Mesenchymal stem cell (in vitro differentiated cells and primary cell): ENCODE measurements around the gene BRS3. TPM values are rescaled to one million over a fixed set of nuclear protein-coding genes. Genes with fewer than 3 reads are reported as not detected.
"Not testable (repeated sequence)": the region's sequence is repeated elsewhere in the genome, so short reads cannot be mapped to it uniquely, and the experiment has no call there.

ENCODE experiments used
- DNase-seq: peaks from one replicate; pipeline ENCODE4 v3.0.0-alpha.2; 2013
- H2AFZ ChIP-seq: one replicate; pipeline ENCODE4 v1.6.1; 2013; ENCODE audit warnings: low read depth, mild to moderate bottlenecking, control low read depth, inconsistent platforms, low read length, moderate library complexity
- H2AK5ac ChIP-seq: 2 replicates; pipeline ENCODE4 v1.6.1; 2013; ENCODE audit warnings: low read length, moderate library complexity, mild to moderate bottlenecking, inconsistent platforms; ENCODE audit not compliant: severe bottlenecking
- H2BK120ac ChIP-seq: one replicate; pipeline ENCODE4 v1.6.1; 2013; ENCODE audit warnings: low read depth, mild to moderate bottlenecking, inconsistent platforms, low read length, moderate library complexity
- H2BK12ac ChIP-seq, 2 experiments: one replicate each; pipeline ENCODE4 v1.6.1; 2013; ENCODE audit warnings: inconsistent platforms in 2 of 2, low read length in 2 of 2, mild to moderate bottlenecking in 2 of 2, moderate library complexity in 2 of 2, control low read depth in 1 of 2
- H2BK15ac ChIP-seq: one replicate; pipeline ENCODE4 v1.6.1; 2013; ENCODE audit warnings: mild to moderate bottlenecking, low read depth, inconsistent platforms; ENCODE audit not compliant: poor library complexity, severe bottlenecking
- H2BK5ac ChIP-seq: 2 replicates; pipeline ENCODE4 v1.6.1; 2013; ENCODE audit warnings: low read depth, mild to moderate bottlenecking, low read length, control low read depth, inconsistent platforms; ENCODE audit not compliant: poor library complexity, severe bottlenecking
- H3K14ac ChIP-seq, 2 experiments: one replicate each; pipeline ENCODE4 v1.6.1; 2013; ENCODE audit warnings: inconsistent platforms in 2 of 2, low read length in 2 of 2, control low read depth in 1 of 2, mild to moderate bottlenecking in 1 of 2, moderate library complexity in 1 of 2
- H3K18ac ChIP-seq, 2 experiments: one replicate each; pipeline ENCODE4 v1.6.1; 2013; ENCODE audit warnings: inconsistent platforms in 2 of 2, low read length in 2 of 2, control low read depth in 1 of 2, low read depth in 1 of 2, mild to moderate bottlenecking in 1 of 2
- H3K23ac ChIP-seq, 2 experiments: one replicate each; pipeline ENCODE4 v1.6.1; 2013; ENCODE audit warnings: inconsistent platforms in 2 of 2, low read length in 2 of 2, mild to moderate bottlenecking in 2 of 2, moderate library complexity in 2 of 2, control low read depth in 1 of 2
- H3K27ac ChIP-seq: 2 replicates; pipeline ENCODE4 v1.5.1; 2013; ENCODE audit warnings: mild to moderate bottlenecking, moderate library complexity, low read length, control low read depth, inconsistent platforms; ENCODE audit not compliant: poor library complexity, severe bottlenecking
- H3K27me3 ChIP-seq, 2 experiments: 2 replicates each; pipeline versions ENCODE4 v1.6.1 to v1.7.0; 2013; ENCODE audit warnings: low read length in 2 of 2, mild to moderate bottlenecking in 2 of 2, moderate library complexity in 2 of 2, control low read depth in 1 of 2, inconsistent platforms in 1 of 2; ENCODE audit not compliant: control insufficient read depth in 1 of 2, insufficient read depth in 1 of 2
- H3K36me3 ChIP-seq, 2 experiments: 2 replicates each; pipeline versions ENCODE4 v1.6.1 to v1.7.0; 2013; ENCODE audit warnings: low read length in 2 of 2, control low read depth in 1 of 2, inconsistent platforms in 1 of 2, low read depth in 1 of 2, mild to moderate bottlenecking in 1 of 2; ENCODE audit not compliant: insufficient read depth in 2 of 2, control insufficient read depth in 1 of 2
- H3K4ac ChIP-seq, 2 experiments: one replicate each; pipeline ENCODE4 v1.6.1; 2013; ENCODE audit warnings: inconsistent platforms in 2 of 2, low read length in 2 of 2, mild to moderate bottlenecking in 2 of 2, moderate library complexity in 2 of 2, control low read depth in 1 of 2, low read depth in 1 of 2
- H3K4me1 ChIP-seq: 2 replicates; pipeline ENCODE4 v1.6.1; 2013; ENCODE audit warnings: low read depth, low read length, control low read depth; ENCODE audit not compliant: control insufficient read depth, insufficient read depth
- H3K4me2 ChIP-seq: 2 replicates; pipeline ENCODE4 v1.6.1; 2013; ENCODE audit warnings: low read length, mild to moderate bottlenecking, inconsistent platforms; ENCODE audit not compliant: poor library complexity, severe bottlenecking
- H3K4me3 ChIP-seq, 2 experiments: 2 replicates each; pipeline versions ENCODE4 v1.5.1 to v1.7.0; 2013; ENCODE audit warnings: low read length in 2 of 2, mild to moderate bottlenecking in 2 of 2, control low read depth in 1 of 2, low read depth in 1 of 2; ENCODE audit not compliant: insufficient read depth in 1 of 2
- H3K79me1 ChIP-seq: replicated peaks from 2 replicates; pipeline ENCODE4 v1.6.1; 2013; ENCODE audit warnings: mild to moderate bottlenecking, control low read depth, low read length, inconsistent platforms; ENCODE audit not compliant: poor library complexity, severe bottlenecking
- H3K9ac ChIP-seq: 2 replicates; pipeline ENCODE4 v1.7.0; 2013; ENCODE audit warnings: mild to moderate bottlenecking, low read length, moderate library complexity
- H3K9me3 ChIP-seq: 2 replicates; pipeline ENCODE4 v1.7.0; 2013; ENCODE audit warnings: mild to moderate bottlenecking, low read length; ENCODE audit not compliant: control insufficient read depth
- H4K8ac ChIP-seq: one replicate; pipeline ENCODE4 v1.6.1; 2013; ENCODE audit warnings: inconsistent platforms, mild to moderate bottlenecking, low read length, moderate library complexity
- H4K91ac ChIP-seq: one replicate; pipeline ENCODE4 v1.6.1; 2013; ENCODE audit warnings: mild to moderate bottlenecking, low read length, inconsistent platforms
- WGBS: methylation state at CpG from one replicate; pipeline ENCODE4 v1.1.7; 2013; ENCODE audit warnings: mixed read lengths; 5-methylcytosine and 5-hydroxymethylcytosine counted together
- polyA plus RNA-seq, 2 experiments: library from polyadenylated mRNA; stranded (reverse); fragments of 200-250 nt; gene quantifications; one replicate each; pipeline ENCODE4 v1.2.3, GENCODE V29; 2013

Gene BRS3
- not detected for polyA plus RNA-seq (2013, experiment 1 of 2)
- polyA plus RNA-seq (2013, experiment 2 of 2): not detected

DNA sequence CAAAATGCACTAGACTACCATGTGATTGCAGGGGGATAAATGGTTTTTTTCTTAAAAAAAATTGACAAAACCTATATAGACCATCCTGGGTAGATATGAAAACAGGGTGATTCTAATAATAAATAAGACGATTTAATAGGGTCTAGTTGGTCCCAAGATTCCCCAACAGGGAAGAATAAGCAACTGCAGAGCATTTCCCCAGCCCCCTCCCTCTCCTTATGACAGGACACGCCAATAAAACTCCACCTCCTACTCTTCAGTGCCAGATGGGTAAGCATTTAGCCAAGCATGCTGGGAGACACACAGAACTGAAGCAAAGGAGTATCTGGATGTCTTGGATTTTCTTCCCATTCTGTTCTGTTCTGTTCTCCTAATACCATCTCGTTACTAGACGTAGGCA lies at the start of gene BRS3:
TSS of gene BRS3 (plus strand) at position 301 of the 400 bp plus-strand sequence. CDS start 168 bp downstream, outside the sequence.
- no peaks in the 10 kb centered on the region for H3K36me3 ChIP-seq
- 100% methylated on average over 2 of the region's 4 CpGs for WGBS
- H3K23ac ChIP-seq: no peak within 1 kb of the TSS
- H2BK5ac ChIP-seq: no peak within 1 kb of the TSS
- no peak within 1 kb of the TSS for H3K18ac ChIP-seq
- no peak within 1 kb of the TSS for H3K4me2 ChIP-seq
- DNase-seq: no peak
- H2AFZ ChIP-seq: no peak within 1 kb of the TSS
- no peak within 1 kb of the TSS for H3K14ac ChIP-seq
- no peak within 1 kb of the TSS for H3K27ac ChIP-seq
- H3K4me3 ChIP-seq: no peak within 1 kb of the TSS
- H2BK15ac ChIP-seq: no peak within 1 kb of the TSS
- H3K79me1 ChIP-seq: no peaks in the 10 kb centered on the region
- H3K4ac ChIP-seq: no peak within 1 kb of the TSS
- peaks cover 0 to 59% of the 10 kb centered on the region in 2 experiments for H3K27me3 ChIP-seq
- H3K4me1 ChIP-seq: no peaks in the 10 kb centered on the region
- no peak within 1 kb of the TSS for H3K9ac ChIP-seq
- H2BK12ac ChIP-seq: no peak within 1 kb of the TSS
- H4K91ac ChIP-seq: no peak within 1 kb of the TSS
- no peak within 1 kb of the TSS for H2AK5ac ChIP-seq
- H4K8ac ChIP-seq: no peak within 1 kb of the TSS
- H2BK120ac ChIP-seq: no peak within 1 kb of the TSS
- H3K9me3 ChIP-seq: no peaks in the 10 kb centered on the region

DNA sequence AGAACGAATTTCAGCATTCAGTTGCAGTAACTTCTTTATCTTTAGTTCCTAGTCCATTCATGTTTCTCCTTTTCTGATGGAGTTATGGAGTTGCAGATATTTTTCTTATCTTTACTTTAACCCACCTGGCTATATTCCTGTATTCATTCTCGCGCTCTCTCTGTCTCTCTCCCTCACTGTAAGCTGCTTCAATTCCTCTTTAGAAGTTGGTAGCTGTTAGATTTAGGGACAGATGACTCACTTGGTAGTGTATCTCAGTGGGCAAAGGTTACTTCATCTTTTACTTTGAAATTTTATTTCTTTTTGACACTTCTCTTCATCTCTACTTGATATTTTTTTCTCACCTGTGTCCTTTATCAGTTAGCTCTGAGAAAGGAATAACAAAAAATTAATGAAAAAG lies 49.6 kb upstream of the BRS3 start:
- Histone ChIP-seq H3K27me3 (peaks cover 0 to 11% of the 10 kb centered on the region in 2 experiments), H2AK5ac (no peak overlapping the region), H3K27ac (no peak overlapping the region), H3K23ac (no peak overlapping the region), H3K9ac (no peak overlapping the region), H3K79me1 (no peaks in the 10 kb centered on the region), H3K4me3 (no peak overlapping the region), H2BK5ac (no peak overlapping the region), H3K14ac (no peak overlapping the region), H4K91ac (no peak overlapping the region), H4K8ac (no peak overlapping the region), H2BK15ac (no peak overlapping the region), H3K4ac (no peak overlapping the region), H3K18ac (no peak overlapping the region), H3K36me3 (no peaks in the 10 kb centered on the region), H3K4me1 (no peaks in the 10 kb centered on the region), H2BK120ac (no peak overlapping the region), H2AFZ (no peak overlapping the region), H3K4me2 (no peak overlapping the region), H2BK12ac (no peak overlapping the region), H3K9me3 (no peaks in the 10 kb centered on the region)
- no CpG with 5 or more reads among the region's 3 CpGs for WGBS
- no peak for DNase-seq

DNA sequence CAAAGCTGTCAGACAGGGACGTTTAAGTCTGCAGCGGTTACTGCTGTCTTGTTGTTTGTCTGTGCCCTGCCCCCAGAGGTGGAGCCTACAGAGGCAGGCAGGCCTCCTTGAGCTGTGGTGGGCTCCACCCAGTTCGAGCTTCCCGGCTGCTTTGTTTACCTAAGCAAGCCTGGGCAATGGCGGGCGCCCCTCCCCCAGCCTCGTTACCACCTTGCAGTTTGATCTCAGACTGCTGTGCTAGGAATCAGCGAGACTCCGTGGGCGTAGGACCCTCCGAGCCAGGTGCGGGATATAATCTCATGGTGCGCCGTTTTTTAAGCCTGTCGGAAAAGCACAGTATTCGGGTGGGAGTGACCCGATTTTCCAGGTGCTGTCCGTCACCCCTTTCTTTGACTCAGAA lies 42.1 kb upstream of the BRS3 start:
- not testable (repeated sequence) for H4K8ac ChIP-seq, H2BK12ac ChIP-seq, H3K27ac ChIP-seq, H2BK5ac ChIP-seq, H3K9ac ChIP-seq, H3K4me1 ChIP-seq, H4K91ac ChIP-seq, H3K14ac ChIP-seq, H3K79me1 ChIP-seq, H3K9me3 ChIP-seq, H3K4me2 ChIP-seq, H3K27me3 ChIP-seq, H2BK120ac ChIP-seq, H3K36me3 ChIP-seq, H2AFZ ChIP-seq, H2AK5ac ChIP-seq, H3K4me3 ChIP-seq, H3K18ac ChIP-seq, DNase-seq, H3K4ac ChIP-seq, H3K23ac ChIP-seq, H2BK15ac ChIP-seq
- WGBS: 71% methylated on average over 8 of the region's 18 CpGs

- no peak overlapping the region for H2AFZ ChIP-seq
- H2BK120ac ChIP-seq: no peak overlapping the region
- H3K14ac ChIP-seq: no peak overlapping the region
- no peak overlapping the region for H3K18ac ChIP-seq
- no CpG with 5 or more reads among the region's 6 CpGs for WGBS
- no peak overlapping the region for H3K4me2 ChIP-seq
- no peak overlapping the region for H4K8ac ChIP-seq
- H2AK5ac ChIP-seq: no peak overlapping the region
- H2BK5ac ChIP-seq: no peak overlapping the region
- H3K4me1 ChIP-seq: no peaks in the 10 kb centered on the region
- H3K4me3 ChIP-seq: no peak overlapping the region
- H3K9ac ChIP-seq: no peak overlapping the region
- H3K27me3 ChIP-seq: peaks cover 0 to 4% of the 10 kb centered on the region in 2 experiments
- H3K79me1 ChIP-seq: no peaks in the 10 kb centered on the region
- no peaks in the 10 kb centered on the region for H3K9me3 ChIP-seq
- no peak overlapping the region for H4K91ac ChIP-seq
- H3K4ac ChIP-seq: no peak overlapping the region
- no peak overlapping the region for H3K27ac ChIP-seq
- H3K36me3 ChIP-seq: no peaks in the 10 kb centered on the region
- H3K23ac ChIP-seq: no peak overlapping the region
- no peak overlapping the region for H2BK12ac ChIP-seq
- no peak for DNase-seq
- H2BK15ac ChIP-seq: no peak overlapping the region
Observed at GRCh38 chrX:136446208-136446607, 41.5 kb upstream of the BRS3 start.
